Small intestine (tissue), 7 donors: Measurements from ENCODE around the gene ANKRD53. TPM values are rescaled to one million over a fixed set of nuclear protein-coding genes. Genes with fewer than 3 reads are reported as not detected.
"Not testable (repeated sequence)": the region's sequence is repeated elsewhere in the genome, so short reads cannot be mapped to it uniquely, and the experiment has no call there.

Experiments used
- DNase-seq, 2 donors: peaks; one replicate each; pipeline versions ENCODE4 v3.0.0 to v3.0.0-alpha.2; 2013
- FAIRE-seq: peaks from 2 replicates; lab custom pipeline; 2012; peaks lifted over from hg19 to GRCh38; lab: Jason Lieb, UNC
- H3K27ac ChIP-seq, 3 donors: one replicate each; pipeline ENCODE4 v1.5.1; 2013; ENCODE audit warnings: low read length in 2 of 3, mild to moderate bottlenecking in 2 of 3, control low read depth in 1 of 3, inconsistent platforms in 1 of 3, low read depth in 1 of 3, moderate library complexity in 1 of 3
- H3K27me3 ChIP-seq, 3 donors: one replicate each; pipeline ENCODE4 v1.6.1; 2013; ENCODE audit warnings: low read length in 3 of 3, inconsistent platforms in 1 of 3; ENCODE audit not compliant: control insufficient read depth in 3 of 3, insufficient read depth in 3 of 3
- H3K36me3 ChIP-seq, 3 donors: one replicate each; pipeline ENCODE4 v1.6.1; 2013; ENCODE audit warnings: low read length in 3 of 3, inconsistent platforms in 1 of 3, low read depth in 1 of 3, mild to moderate bottlenecking in 1 of 3, moderate library complexity in 1 of 3; ENCODE audit not compliant: control insufficient read depth in 3 of 3, insufficient read depth in 2 of 3
- H3K4me1 ChIP-seq, 3 donors: one replicate each; pipeline ENCODE4 v1.6.1; 2013; ENCODE audit warnings: low read length in 2 of 3, inconsistent platforms in 1 of 3, low read depth in 1 of 3, mild to moderate bottlenecking in 1 of 3, moderate library complexity in 1 of 3; ENCODE audit not compliant: control insufficient read depth in 3 of 3, insufficient read depth in 2 of 3
- H3K4me3 ChIP-seq, 3 donors: one replicate each; pipeline ENCODE4 v1.5.1; 2013; ENCODE audit warnings: low read length in 3 of 3, control low read depth in 1 of 3, inconsistent platforms in 1 of 3, low read depth in 1 of 3, mild to moderate bottlenecking in 1 of 3, moderate library complexity in 1 of 3
- H3K9me3 ChIP-seq, 2 donors: one replicate each; pipeline ENCODE4 v1.6.1; 2013; ENCODE audit warnings: low read depth in 1 of 2, low read length in 1 of 2; ENCODE audit not compliant: control insufficient read depth in 2 of 2, insufficient read depth in 1 of 2
- WGBS, 3 donors: extraction: QIAGEN DNeasy Blood & Tissue Kit; methylation state at CpG; one replicate each; pipeline ENCODE4 v1.1.7; 2013; 5-methylcytosine and 5-hydroxymethylcytosine counted together
- polyA plus RNA-seq, 4 donors: library from polyadenylated mRNA; stranded (reverse) in 3 of 4; unstranded in 1 of 4; fragments of 200-250 nt in 3 of 4; fragments of 120-200 nt in 1 of 4; gene quantifications; one replicate each; pipeline versions ENCODE4 v1.2.1 to v1.2.3, GENCODE V29; 2013
- donor health status: healthy with polysubstance abuse.
- donor health status: control.
- donor health status: control.
- donor health status: Bipolar disorder and iron deficiency.
- donor health status: healthy.

The ANKRD53 gene
- polyA plus RNA-seq, 4 donors = 1.7 to 2.4 (median 2.2) TPM

- Histone ChIP-seq H3K36me3 (no peaks in the 10 kb centered on the region), H3K27ac (no peak overlapping the region), H3K27me3 (no peaks in the 10 kb centered on the region), H3K4me1 (peaks cover 2 to 26% (median 10%) of the 10 kb centered on the region in 3 donors), H3K4me3 (no peak overlapping the region), H3K9me3 (no peaks in the 10 kb centered on the region)
- 80 to 87% (median 85%) methylated on average over 11 of the region's 11 CpGs for WGBS, 3 donors
- DNase-seq (no peak), FAIRE-seq (no peak)
These were observed 25.7 kb downstream of the ANKRD53 start for GRCh38 chr2:71003966-71004755.

- no peaks in the 10 kb centered on the region for H3K9me3 ChIP-seq
- H3K36me3 ChIP-seq = no peaks in the 10 kb centered on the region
- FAIRE-seq = no peak
- H3K27me3 ChIP-seq = no peaks in the 10 kb centered on the region
- H3K4me3 ChIP-seq = no peak overlapping the region
- peaks cover 2 to 20% (median 10%) of the 10 kb centered on the region in 3 donors for H3K4me1 ChIP-seq
- H3K27ac ChIP-seq = no peak overlapping the region
- 85 to 93% (median 87%) methylated on average over 6 of the region's 6 CpGs for WGBS, 3 donors
- no peak for DNase-seq
These were observed 26.4 kb downstream of the ANKRD53 start for GRCh38 chr2:71004857-71005256.

- Histone ChIP-seq H3K4me3 (no peak overlapping the region), H3K4me1 (peaks cover 2 to 20% (median 10%) of the 10 kb centered on the region in 3 donors), H3K27me3 (no peaks in the 10 kb centered on the region), H3K36me3 (no peaks in the 10 kb centered on the region), H3K9me3 (no peaks in the 10 kb centered on the region), H3K27ac (no peak overlapping the region)
- no peak for FAIRE-seq
- no peak for DNase-seq
- 80 to 87% (median 83%) methylated on average over 10 of the region's 10 CpGs for WGBS, 3 donors
These were observed 27.1 kb downstream of the ANKRD53 start for GRCh38 chr2:71005271-71006202.

GRCh38 chr2:71006323-71006722 lies 27.9 kb downstream of the ANKRD53 start:
- no peaks in the 10 kb centered on the region for H3K36me3 ChIP-seq
- H3K27ac ChIP-seq = no peak overlapping the region
- FAIRE-seq (no peak), DNase-seq (no peak)
- H3K4me1 ChIP-seq = peaks cover 0 to 13% (median 5%) of the 10 kb centered on the region in 3 donors
- WGBS, 3 donors = 75 to 97% (median 76%) methylated on average over 2 of the region's 2 CpGs
- H3K4me3 ChIP-seq = no peak overlapping the region
- H3K27me3 ChIP-seq = no peaks in the 10 kb centered on the region
- no peaks in the 10 kb centered on the region for H3K9me3 ChIP-seq

- Histone ChIP-seq H3K27me3 (peaks cover 0 to 3% (median 0%) of the 10 kb centered on the region in 3 donors), H3K36me3 (no peaks in the 10 kb centered on the region), H3K9me3 (no peaks in the 10 kb centered on the region), H3K4me1 (peaks cover 0 to 8% (median 0%) of the 10 kb centered on the region in 3 donors), H3K4me3 (no peak overlapping the region), H3K27ac (no peak overlapping the region)
- WGBS, 3 donors = 85 to 91% (median 86%) methylated on average over 5 of the region's 5 CpGs
- DNase-seq (no peak), FAIRE-seq (no peak)
These were observed 28.7 kb downstream of the ANKRD53 start for GRCh38 chr2:71006955-71007799.

- no peak for DNase-seq
- Histone ChIP-seq H3K36me3 (no peaks in the 10 kb centered on the region), H3K4me3 (no peak overlapping the region), H3K27ac (no peak overlapping the region), H3K4me1 (peaks cover 0 to 3% (median 0%) of the 10 kb centered on the region in 3 donors), H3K9me3 (no peaks in the 10 kb centered on the region), H3K27me3 (peaks cover 0 to 3% (median 0%) of the 10 kb centered on the region in 3 donors)
- WGBS, 3 donors = 93 to 94% (median 94%) methylated on average over 13 of the region's 13 CpGs
- no peak for FAIRE-seq
These were observed 29.9 kb downstream of the ANKRD53 start for GRCh38 chr2:71008342-71008741.

GRCh38 chr2:71011786-71012185 lies 33.4 kb downstream of the ANKRD53 start:
- not testable (repeated sequence) for H3K27me3 ChIP-seq, H3K27ac ChIP-seq, H3K9me3 ChIP-seq, FAIRE-seq, H3K4me3 ChIP-seq, H3K4me1 ChIP-seq, H3K36me3 ChIP-seq, DNase-seq
- 13 to 26% (median 17%) methylated on average over 6 of the region's 6 CpGs for WGBS, 3 donors

- Histone ChIP-seq H3K4me1 (no peaks in the 10 kb centered on the region), H3K9me3 (no peaks in the 10 kb centered on the region), H3K27ac (no peak overlapping the region), H3K4me3 (no peak overlapping the region), H3K27me3 (no peaks in the 10 kb centered on the region), H3K36me3 (no peaks in the 10 kb centered on the region)
- FAIRE-seq (no peak), DNase-seq (no peak)
- 87 to 89% (median 89%) methylated on average over 8 of the region's 8 CpGs for WGBS, 3 donors
These were observed 40.2 kb downstream of the ANKRD53 start for GRCh38 chr2:71018625-71019024.
